Measurements from ENCODE around the gene PAPSS2.

DNA sequence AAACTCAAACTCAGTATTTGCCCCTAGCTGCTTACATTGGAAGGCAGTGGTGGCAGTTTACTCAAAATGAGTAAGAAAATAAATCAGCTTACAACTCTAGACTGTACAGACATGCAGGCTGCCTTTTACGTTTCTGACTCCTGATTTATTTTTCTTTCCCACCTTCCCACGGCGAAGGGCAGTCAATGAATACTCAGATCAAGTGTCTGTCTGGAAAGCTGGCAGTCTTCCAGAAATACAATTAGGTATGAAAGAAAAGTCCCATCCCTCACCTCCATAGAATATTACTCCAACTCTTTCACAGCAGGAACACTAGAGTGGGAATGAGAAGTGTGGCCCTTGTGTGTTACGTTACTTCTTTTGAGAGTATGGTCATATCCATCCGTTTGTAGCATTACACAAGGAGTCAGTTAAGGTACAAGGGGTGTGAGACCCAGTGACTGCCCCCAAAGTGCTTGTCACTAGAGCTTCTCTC is 1.3 kb upstream of the PAPSS2 start:
- TF ChIP-seq, protein P1, sequence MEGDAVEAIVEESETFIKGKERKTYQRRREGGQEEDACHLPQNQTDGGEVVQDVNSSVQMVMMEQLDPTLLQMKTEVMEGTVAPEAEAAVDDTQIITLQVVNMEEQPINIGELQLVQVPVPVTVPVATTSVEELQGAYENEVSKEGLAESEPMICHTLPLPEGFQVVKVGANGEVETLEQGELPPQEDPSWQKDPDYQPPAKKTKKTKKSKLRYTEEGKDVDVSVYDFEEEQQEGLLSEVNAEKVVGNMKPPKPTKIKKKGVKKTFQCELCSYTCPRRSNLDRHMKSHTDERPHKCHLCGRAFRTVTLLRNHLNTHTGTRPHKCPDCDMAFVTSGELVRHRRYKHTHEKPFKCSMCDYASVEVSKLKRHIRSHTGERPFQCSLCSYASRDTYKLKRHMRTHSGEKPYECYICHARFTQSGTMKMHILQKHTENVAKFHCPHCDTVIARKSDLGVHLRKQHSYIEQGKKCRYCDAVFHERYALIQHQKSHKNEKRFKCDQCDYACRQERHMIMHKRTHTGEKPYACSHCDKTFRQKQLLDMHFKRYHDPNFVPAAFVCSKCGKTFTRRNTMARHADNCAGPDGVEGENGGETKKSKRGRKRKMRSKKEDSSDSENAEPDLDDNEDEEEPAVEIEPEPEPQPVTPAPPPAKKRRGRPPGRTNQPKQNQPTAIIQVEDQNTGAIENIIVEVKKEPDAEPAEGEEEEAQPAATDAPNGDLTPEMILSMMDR (IDR thresholded peaks at IDR 0.05 in 8 of 11, conservative IDR thresholded peaks at IDR 0.05 in 3 of 11), result no peak
- TF ChIP-seq POLR2A (IDR thresholded peaks at IDR 0.05), result no peak

All from spleen (tissue), 7 donors.